Measurements from ENCODE around the gene GTPBP10.

Gene GTPBP10

GRCh38 chr7:90401989-90402388 is 55.5 kb downstream of the GTPBP10 start:
- peak; percentile 73 for FAIRE-seq
- DNase-seq (ENCODE audit: insufficient read length, low spot score): no peak
- TF ChIP-seq POLR2A (IDR thresholded peaks at IDR 0.05; ENCODE audit: low read depth, low read length) (no peak), PAX5 (IDR thresholded peaks at IDR 0.05; ENCODE audit: insufficient read depth, low read length, severe bottlenecking) (no peak), SPI1 (IDR thresholded peaks at IDR 0.05; ENCODE audit: low read depth, low read length) (no peak), POU2F2 (IDR thresholded peaks at IDR 0.05; ENCODE audit: low read depth, low read length) (no peak), TAF1 (IDR thresholded peaks at IDR 0.05; ENCODE audit: low read depth, low read length) (no peak), POLR2AphosphoS5 (IDR thresholded peaks at IDR 0.05; ENCODE audit: low read depth, low read length) (no peak)

GRCh38 chr7:90402785-90403173 is 56.3 kb downstream of the GTPBP10 start:
- TF ChIP-seq SPI1 (IDR thresholded peaks at IDR 0.05; ENCODE audit: low read depth, low read length) (no peak), PAX5 (IDR thresholded peaks at IDR 0.05; ENCODE audit: insufficient read depth, low read length, severe bottlenecking) (no peak), TAF1 (IDR thresholded peaks at IDR 0.05; ENCODE audit: low read depth, low read length) (no peak), POU2F2 (IDR thresholded peaks at IDR 0.05; ENCODE audit: low read depth, low read length) (no peak), POLR2A (IDR thresholded peaks at IDR 0.05; ENCODE audit: low read depth, low read length) (no peak), POLR2AphosphoS5 (IDR thresholded peaks at IDR 0.05; ENCODE audit: low read depth, low read length) (no peak)
- FAIRE-seq (no peak), DNase-seq (ENCODE audit: insufficient read length, low spot score) (no peak)

GRCh38 chr7:90403174-90404113 is 56.9 kb downstream of the GTPBP10 start, which contains the start of gene CLDN12:
Gene CLDN12 (plus strand): TSS chr7:90403461. CDS start chr7:90412677, 9,216 bp downstream.
- DNase-seq (ENCODE audit: insufficient read length, low spot score): peak; percentile 33
- FAIRE-seq: peak; percentile 99

GRCh38 chr7:90404777-90405176 is 58.3 kb downstream of the GTPBP10 start:
- no peak for TF ChIP-seq PAX5 (IDR thresholded peaks at IDR 0.05; ENCODE audit: insufficient read depth, low read length, severe bottlenecking)
- FAIRE-seq (no peak), DNase-seq (ENCODE audit: insufficient read length, low spot score) (no peak)

More at GRCh38 chr7:90403174-90404113, 56.9 kb downstream of the GTPBP10 start, which contains the start of gene CLDN12:
- TF ChIP-seq POLR2AphosphoS5 (IDR thresholded peaks at IDR 0.05; ENCODE audit: low read depth, low read length) (peak; percentile 68), SPI1 (IDR thresholded peaks at IDR 0.05; ENCODE audit: low read depth, low read length) (no peak), PAX5 (IDR thresholded peaks at IDR 0.05; ENCODE audit: insufficient read depth, low read length, severe bottlenecking) (no peak), POU2F2 (IDR thresholded peaks at IDR 0.05; ENCODE audit: low read depth, low read length) (peak; percentile 89), TAF1 (IDR thresholded peaks at IDR 0.05; ENCODE audit: low read depth, low read length) (peak; percentile 69; the same call in 1 of the 2 replicates), POLR2A (IDR thresholded peaks at IDR 0.05; ENCODE audit: low read depth, low read length) (peak; percentile 80)

- DNase-seq (ENCODE audit: insufficient read length, low spot score) (no peak), FAIRE-seq (no peak)
- TF ChIP-seq PAX5 (IDR thresholded peaks at IDR 0.05; ENCODE audit: insufficient read depth, low read length, severe bottlenecking) (no peak), TAF1 (IDR thresholded peaks at IDR 0.05; ENCODE audit: low read depth, low read length) (no peak), POLR2AphosphoS5 (IDR thresholded peaks at IDR 0.05; ENCODE audit: low read depth, low read length) (no peak), SPI1 (IDR thresholded peaks at IDR 0.05; ENCODE audit: low read depth, low read length) (no peak), POU2F2 (IDR thresholded peaks at IDR 0.05; ENCODE audit: low read depth, low read length) (no peak), POLR2A (IDR thresholded peaks at IDR 0.05; ENCODE audit: low read depth, low read length) (no peak)
Measured at GRCh38 chr7:90407484-90407821, 60.9 kb downstream of the GTPBP10 start.

GRCh38 chr7:90408142-90408541 is 61.6 kb downstream of the GTPBP10 start:
- no peak for DNase-seq (ENCODE audit: insufficient read length, low spot score)
- no peak for TF ChIP-seq POLR2A (IDR thresholded peaks at IDR 0.05; ENCODE audit: low read depth, low read length)
- no peak for TF ChIP-seq SPI1 (IDR thresholded peaks at IDR 0.05; ENCODE audit: low read depth, low read length)
- no peak for TF ChIP-seq TAF1 (IDR thresholded peaks at IDR 0.05; ENCODE audit: low read depth, low read length)
- no peak for TF ChIP-seq POU2F2 (IDR thresholded peaks at IDR 0.05; ENCODE audit: low read depth, low read length)
- no peak for TF ChIP-seq PAX5 (IDR thresholded peaks at IDR 0.05; ENCODE audit: insufficient read depth, low read length, severe bottlenecking)
- no peak for TF ChIP-seq POLR2AphosphoS5 (IDR thresholded peaks at IDR 0.05; ENCODE audit: low read depth, low read length)
- FAIRE-seq: no peak

GRCh38 chr7:90409667-90410066 is 63.2 kb downstream of the GTPBP10 start:
- TF ChIP-seq SPI1 (IDR thresholded peaks at IDR 0.05; ENCODE audit: low read depth, low read length): no peak
- TF ChIP-seq POLR2AphosphoS5 (IDR thresholded peaks at IDR 0.05; ENCODE audit: low read depth, low read length): no peak
- no peak for TF ChIP-seq PAX5 (IDR thresholded peaks at IDR 0.05; ENCODE audit: insufficient read depth, low read length, severe bottlenecking)
- TF ChIP-seq TAF1 (IDR thresholded peaks at IDR 0.05; ENCODE audit: low read depth, low read length): no peak
- no peak for TF ChIP-seq POU2F2 (IDR thresholded peaks at IDR 0.05; ENCODE audit: low read depth, low read length)
- TF ChIP-seq POLR2A (IDR thresholded peaks at IDR 0.05; ENCODE audit: low read depth, low read length): no peak

GRCh38 chr7:90411510-90411909 is 65.0 kb downstream of the GTPBP10 start:
- TF ChIP-seq SPI1 (IDR thresholded peaks at IDR 0.05; ENCODE audit: low read depth, low read length): no peak
- no peak for DNase-seq (ENCODE audit: insufficient read length, low spot score)
- FAIRE-seq: no peak

More at GRCh38 chr7:90409667-90410066, 63.2 kb downstream of the GTPBP10 start:
- DNase-seq (ENCODE audit: insufficient read length, low spot score): no peak
- no peak for FAIRE-seq

- FAIRE-seq: no peak
- no peak for DNase-seq (ENCODE audit: insufficient read length, low spot score)
- TF ChIP-seq TAF1 (IDR thresholded peaks at IDR 0.05; ENCODE audit: low read depth, low read length): no peak
- no peak for TF ChIP-seq POU2F2 (IDR thresholded peaks at IDR 0.05; ENCODE audit: low read depth, low read length)
- no peak for TF ChIP-seq POLR2AphosphoS5 (IDR thresholded peaks at IDR 0.05; ENCODE audit: low read depth, low read length)
- no peak for TF ChIP-seq POLR2A (IDR thresholded peaks at IDR 0.05; ENCODE audit: low read depth, low read length)
Measured at GRCh38 chr7:90412458-90413184, 66.1 kb downstream of the GTPBP10 start.

Data from GM12891 (cell line).